DMS114 treated with DMSO at 0.1 percent for 48 hours (cell line): ENCODE data around the gene EPRS1.
"Not testable (repeated sequence)": the region's sequence is repeated elsewhere in the genome, so short reads cannot be mapped to it uniquely, and the experiment has no call there.

ENCODE experiments used
- DNase-seq: peaks from one replicate; lab custom pipeline; 2025; ENCODE audit not compliant: unreplicated experiment; lab: John Stamatoyannopoulos, UW

The EPRS1 gene

GRCh38 chr1:220046052-220046930 is at the start of gene EPRS1:
Gene EPRS1, minus strand, starts transcription at chr1:220046505. Its CDS starts 117 bp downstream, at chr1:220046388.
- DNase-seq, result peak; percentile 92

GRCh38 chr1:220094016-220094911 is 48.0 kb upstream of the EPRS1 start, which contains the start of gene IARS2:
Gene IARS2, plus strand, starts transcription at chr1:220094132. Its CDS starts 85 bp downstream, at chr1:220094217.
- DNase-seq, result peak; percentile 74

GRCh38 chr1:220093361-220094015 is 47.2 kb upstream of the EPRS1 start:
- DNase-seq, result no peak

GRCh38 chr1:220092694-220093093 is 46.4 kb upstream of the EPRS1 start:
- no peak for DNase-seq

GRCh38 chr1:220089650-220090556 is 43.6 kb upstream of the EPRS1 start, which contains the start of gene BPNT1:
Gene BPNT1, minus strand, starts transcription at chr1:220089788. Its CDS starts 9,942 bp downstream, at chr1:220079846.
- peak; percentile 92 for DNase-seq

- not testable (repeated sequence) for DNase-seq
Measured at GRCh38 chr1:220086261-220086686, 40.0 kb upstream of the EPRS1 start.

- DNase-seq, result no peak
Measured at GRCh38 chr1:220084460-220084859, 38.2 kb upstream of the EPRS1 start.

- no peak for DNase-seq
Measured at GRCh38 chr1:220077887-220078286, 31.6 kb upstream of the EPRS1 start.

- DNase-seq, result no peak
Measured at GRCh38 chr1:220076861-220077762, 30.8 kb upstream of the EPRS1 start.

- no peak for DNase-seq
Measured at GRCh38 chr1:220067269-220068204, 21.2 kb upstream of the EPRS1 start.

- no peak for DNase-seq
Measured at GRCh38 chr1:220062629-220063028, 16.3 kb upstream of the EPRS1 start.

GRCh38 chr1:220060876-220061275 is 14.6 kb upstream of the EPRS1 start:
- DNase-seq, result no peak

- no peak for DNase-seq
Measured at GRCh38 chr1:220056374-220056773, 10.1 kb upstream of the EPRS1 start.

- peak; percentile 14 for DNase-seq
Measured at GRCh38 chr1:220045356-220046051, 801 bp downstream of the EPRS1 start.

GRCh38 chr1:220044678-220045355 is 1.5 kb downstream of the EPRS1 start:
- no peak for DNase-seq

- no peak for DNase-seq
Measured at GRCh38 chr1:220043646-220044045, 2.7 kb downstream of the EPRS1 start.
